SK-N-SH treated with all-trans-retinoic acid at 6 μM for 48 hours (cell line): Measurements from ENCODE around the gene GBP1.

Experiments
- ATAC-seq: fragments of 200-7000 bp; cut with Tn5 transposase; 3 replicates; pipeline ENCODE4 v1.9.1; 2020; ENCODE audit warnings: mild to moderate bottlenecking, moderate library complexity
- ARNTL ChIP-seq: fragments of 450-650 bp; formaldehyde crosslinking; IDR thresholded peaks from 2 replicates; pipeline ENCODE4 v1.5.0; 2020; ENCODE audit warnings: low read depth, mild to moderate bottlenecking, moderate library complexity, borderline replicate concordance
- BACH2 ChIP-seq: fragments of 250-450 bp; sonication (Bioruptor Pico); IDR thresholded peaks from 2 replicates; pipeline ENCODE4 v1.9.0; 2021; ENCODE audit warnings: mild to moderate bottlenecking, borderline replicate concordance
- CREB5 ChIP-seq: fragments of 250-450 bp; sonication (Bioruptor Pico); IDR thresholded peaks from 2 replicates; pipeline ENCODE4 v1.5.1; 2020; ENCODE audit warnings: low read depth, mild to moderate bottlenecking, moderate library complexity
- GLIS3 ChIP-seq: fragments of 250-450 bp; sonication (Bioruptor Pico); IDR thresholded peaks from 2 replicates; pipeline ENCODE4 v1.5.0; 2020; ENCODE audit warnings: mild to moderate bottlenecking, moderate library complexity
- PATZ1 ChIP-seq: fragments of 250-450 bp; sonication (Bioruptor Pico); IDR thresholded peaks from 2 replicates; pipeline ENCODE4 v1.8.0; 2020; ENCODE audit warnings: mild to moderate bottlenecking, moderate library complexity, borderline replicate concordance
- PPARA ChIP-seq: fragments of 250-450 bp; sonication (Bioruptor Pico); IDR thresholded peaks from 2 replicates; pipeline ENCODE4 v1.5.0; 2020; ENCODE audit warnings: mild to moderate bottlenecking, borderline replicate concordance
- RARB ChIP-seq: fragments of 250-450 bp; sonication (Bioruptor Pico); IDR thresholded peaks from 2 replicates; pipeline ENCODE4 v1.8.0; 2021; ENCODE audit warnings: mild to moderate bottlenecking, moderate library complexity
- SNAI2 ChIP-seq: fragments of 250-450 bp; sonication (Bioruptor Pico); IDR thresholded peaks from 2 replicates; pipeline ENCODE4 v1.5.0; 2020; ENCODE audit warnings: mild to moderate bottlenecking, moderate library complexity
- TCF4 ChIP-seq: fragments of 250-450 bp; sonication (Bioruptor Pico); IDR thresholded peaks from 2 replicates; pipeline ENCODE4 v1.8.0; 2021; ENCODE audit warnings: mild to moderate bottlenecking, moderate library complexity, borderline replicate concordance
- TOX ChIP-seq: fragments of 250-450 bp; sonication (Bioruptor Pico); IDR thresholded peaks from 2 replicates; pipeline ENCODE4 v1.8.0; 2021; ENCODE audit warnings: mild to moderate bottlenecking, moderate library complexity, borderline replicate concordance
- ZC3H10 ChIP-seq: fragments of 250-450 bp; sonication (Bioruptor Pico); IDR thresholded peaks from 2 replicates; pipeline ENCODE4 v1.5.1; 2021; ENCODE audit warnings: mild to moderate bottlenecking, moderate library complexity
- ZFP30 ChIP-seq: fragments of 450-650 bp; formaldehyde crosslinking; IDR thresholded peaks from 2 replicates; pipeline ENCODE4 v1.5.0; 2022; ENCODE audit warnings: mild to moderate bottlenecking, moderate library complexity
- ZNF565 ChIP-seq: fragments of 450-650 bp; formaldehyde crosslinking; conservative IDR thresholded peaks from 2 replicates; pipeline ENCODE4 v1.5.0; 2020; ENCODE audit warnings: low read depth, mild to moderate bottlenecking, moderate library complexity
- ZNF70 ChIP-seq: fragments of 450-650 bp; formaldehyde crosslinking; IDR thresholded peaks from 2 replicates; pipeline ENCODE4 v1.5.0; 2020; ENCODE audit warnings: mild to moderate bottlenecking, moderate library complexity
- ZNF8 ChIP-seq: fragments of 450-650 bp; formaldehyde crosslinking; IDR thresholded peaks from 2 replicates; pipeline ENCODE4 v1.5.0; 2020; ENCODE audit warnings: mild to moderate bottlenecking, moderate library complexity
- TF ChIP-seq, protein P1 (sequence below): fragments of 250-450 bp; sonication (Bioruptor Pico); IDR thresholded peaks from 2 replicates; pipeline ENCODE4 v1.5.0; 2020; ENCODE audit warnings: mild to moderate bottlenecking, moderate library complexity
- TF ChIP-seq, protein P2 (sequence below): fragments of 250-450 bp; sonication (Bioruptor Pico); IDR thresholded peaks from 2 replicates; pipeline ENCODE4 v1.8.0; 2021; ENCODE audit warnings: low read depth, mild to moderate bottlenecking, moderate library complexity, borderline replicate concordance

GBP1 gene

GRCh38 chr1:89070509-89070908, 5.5 kb upstream of the GBP1 start:
- TF ChIP-seq, protein P1, sequence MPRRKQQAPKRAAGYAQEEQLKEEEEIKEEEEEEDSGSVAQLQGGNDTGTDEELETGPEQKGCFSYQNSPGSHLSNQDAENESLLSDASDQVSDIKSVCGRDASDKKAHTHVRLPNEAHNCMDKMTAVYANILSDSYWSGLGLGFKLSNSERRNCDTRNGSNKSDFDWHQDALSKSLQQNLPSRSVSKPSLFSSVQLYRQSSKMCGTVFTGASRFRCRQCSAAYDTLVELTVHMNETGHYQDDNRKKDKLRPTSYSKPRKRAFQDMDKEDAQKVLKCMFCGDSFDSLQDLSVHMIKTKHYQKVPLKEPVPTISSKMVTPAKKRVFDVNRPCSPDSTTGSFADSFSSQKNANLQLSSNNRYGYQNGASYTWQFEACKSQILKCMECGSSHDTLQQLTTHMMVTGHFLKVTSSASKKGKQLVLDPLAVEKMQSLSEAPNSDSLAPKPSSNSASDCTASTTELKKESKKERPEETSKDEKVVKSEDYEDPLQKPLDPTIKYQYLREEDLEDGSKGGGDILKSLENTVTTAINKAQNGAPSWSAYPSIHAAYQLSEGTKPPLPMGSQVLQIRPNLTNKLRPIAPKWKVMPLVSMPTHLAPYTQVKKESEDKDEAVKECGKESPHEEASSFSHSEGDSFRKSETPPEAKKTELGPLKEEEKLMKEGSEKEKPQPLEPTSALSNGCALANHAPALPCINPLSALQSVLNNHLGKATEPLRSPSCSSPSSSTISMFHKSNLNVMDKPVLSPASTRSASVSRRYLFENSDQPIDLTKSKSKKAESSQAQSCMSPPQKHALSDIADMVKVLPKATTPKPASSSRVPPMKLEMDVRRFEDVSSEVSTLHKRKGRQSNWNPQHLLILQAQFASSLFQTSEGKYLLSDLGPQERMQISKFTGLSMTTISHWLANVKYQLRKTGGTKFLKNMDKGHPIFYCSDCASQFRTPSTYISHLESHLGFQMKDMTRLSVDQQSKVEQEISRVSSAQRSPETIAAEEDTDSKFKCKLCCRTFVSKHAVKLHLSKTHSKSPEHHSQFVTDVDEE: no peak
- TF ChIP-seq PPARA (CRISPR knock-in tag): no peak
- no peak for TF ChIP-seq ZFP30
- ATAC-seq: no peak

DNA sequence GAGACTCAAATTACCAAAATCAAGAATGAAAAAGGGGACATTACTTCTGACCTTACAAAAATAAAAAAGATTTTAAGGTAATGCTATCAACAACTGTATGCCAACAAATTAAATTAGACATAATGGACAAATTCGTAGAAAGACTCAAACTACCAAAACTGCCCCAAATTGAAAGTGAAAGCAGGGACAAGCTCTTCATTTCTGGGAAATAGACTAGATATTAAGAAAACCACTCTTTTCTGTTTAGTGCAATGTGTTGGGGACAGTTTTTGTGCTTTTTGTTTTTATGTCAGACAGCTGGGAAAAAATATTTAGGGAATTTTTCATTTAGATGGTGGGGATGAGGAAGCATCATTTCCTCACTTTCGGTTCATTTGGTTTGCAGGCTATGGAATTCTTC, 4.9 kb upstream of the GBP1 start:
- ATAC-seq: no peak
- no peak for TF ChIP-seq TCF4 (CRISPR knock-in tag)
- no peak for TF ChIP-seq ARNTL (CRISPR knock-in tag)
- TF ChIP-seq ZNF8 (CRISPR knock-in tag): no peak
- TF ChIP-seq ZNF565 (CRISPR knock-in tag): no peak
- TF ChIP-seq BACH2 (CRISPR knock-in tag): no peak
- TF ChIP-seq TOX: no peak
- no peak for TF ChIP-seq PATZ1 (CRISPR knock-in tag)
- no peak for TF ChIP-seq ZC3H10 (CRISPR knock-in tag)
- no peak for TF ChIP-seq GLIS3
- TF ChIP-seq, protein P1: no peak
- TF ChIP-seq ZNF70 (CRISPR knock-in tag): no peak
- TF ChIP-seq CREB5: no peak
- TF ChIP-seq RARB (CRISPR knock-in tag): no peak
- TF ChIP-seq, protein P2, sequence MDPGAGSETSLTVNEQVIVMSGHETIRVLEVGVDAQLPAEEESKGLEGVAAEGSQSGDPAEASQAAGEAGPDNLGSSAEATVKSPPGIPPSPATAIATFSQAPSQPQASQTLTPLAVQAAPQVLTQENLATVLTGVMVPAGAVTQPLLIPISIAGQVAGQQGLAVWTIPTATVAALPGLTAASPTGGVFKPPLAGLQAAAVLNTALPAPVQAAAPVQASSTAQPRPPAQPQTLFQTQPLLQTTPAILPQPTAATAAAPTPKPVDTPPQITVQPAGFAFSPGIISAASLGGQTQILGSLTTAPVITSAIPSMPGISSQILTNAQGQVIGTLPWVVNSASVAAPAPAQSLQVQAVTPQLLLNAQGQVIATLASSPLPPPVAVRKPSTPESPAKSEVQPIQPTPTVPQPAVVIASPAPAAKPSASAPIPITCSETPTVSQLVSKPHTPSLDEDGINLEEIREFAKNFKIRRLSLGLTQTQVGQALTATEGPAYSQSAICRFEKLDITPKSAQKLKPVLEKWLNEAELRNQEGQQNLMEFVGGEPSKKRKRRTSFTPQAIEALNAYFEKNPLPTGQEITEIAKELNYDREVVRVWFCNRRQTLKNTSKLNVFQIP (CRISPR knock-in tag): no peak

GRCh38 chr1:89068291-89068690, 3.3 kb upstream of the GBP1 start:
- TF ChIP-seq SNAI2 (CRISPR knock-in tag): no peak
- TF ChIP-seq PATZ1 (CRISPR knock-in tag): no peak
- no peak for ATAC-seq
